GM21515 (cell line): ENCODE results near the gene SDC1.

Experiments
- ATAC-seq: cut with Tn5 transposase; IDR thresholded peaks from one replicate; pipeline ENCODE4 v1.9.1; 2021; ENCODE audit not compliant: unreplicated experiment

SDC1 gene

GRCh38 chr2:20215183-20216040 lies 9.5 kb downstream of the SDC1 start:
- no peak for ATAC-seq

- no peak for ATAC-seq
Measured at GRCh38 chr2:20214566-20215182, 10.3 kb downstream of the SDC1 start.

- ATAC-seq = peak; percentile 37
Measured at GRCh38 chr2:20213651-20214565, 11.0 kb downstream of the SDC1 start.

GRCh38 chr2:20212871-20213503 lies 11.9 kb downstream of the SDC1 start:
- ATAC-seq = no peak

- no peak for ATAC-seq
Measured at GRCh38 chr2:20212459-20212870, 12.5 kb downstream of the SDC1 start.

GRCh38 chr2:20211860-20212458 lies 13.0 kb downstream of the SDC1 start:
- ATAC-seq = no peak

- ATAC-seq = no peak
Measured at GRCh38 chr2:20211420-20211819, 13.5 kb downstream of the SDC1 start.

- ATAC-seq = no peak
Measured at GRCh38 chr2:20210462-20210861, 14.5 kb downstream of the SDC1 start.

- no peak for ATAC-seq
Measured at GRCh38 chr2:20209373-20210109, 15.4 kb downstream of the SDC1 start.

GRCh38 chr2:20208476-20208859 lies 16.5 kb downstream of the SDC1 start:
- no peak for ATAC-seq

- peak; percentile 63 for ATAC-seq
Measured at GRCh38 chr2:20207051-20207450, 17.9 kb downstream of the SDC1 start.

- ATAC-seq = no peak
Measured at GRCh38 chr2:20205915-20206524, 18.9 kb downstream of the SDC1 start.

- no peak for ATAC-seq
Measured at GRCh38 chr2:20205069-20205468, 19.9 kb downstream of the SDC1 start.

GRCh38 chr2:20203521-20204225 lies 21.3 kb downstream of the SDC1 start:
- ATAC-seq = no peak

- no peak for ATAC-seq
Measured at GRCh38 chr2:20203072-20203471, 21.9 kb downstream of the SDC1 start.

- no peak for ATAC-seq
Measured at GRCh38 chr2:20201671-20202070, 23.3 kb downstream of the SDC1 start.

- ATAC-seq = no peak
Measured at GRCh38 chr2:20200697-20201555, 24.0 kb downstream of the SDC1 start.
